ENCODE measurements around the gene TIPARP.

- no peak for TF ChIP-seq TAF1 (IDR thresholded peaks at IDR 0.05; ENCODE audit: borderline replicate concordance, insufficient read depth, low read length)
- TF ChIP-seq POLR2AphosphoS5 (IDR thresholded peaks at IDR 0.05; ENCODE audit: low read depth, low read length), result no peak
These were observed 20.1 kb downstream of the TIPARP start for GRCh38 chr3:156694536-156694935.

Data from PFSK-1 (cell line).